Cardiac muscle cell (in vitro differentiated cells and primary cell): ENCODE results near the gene IPO9. TPM values are rescaled to one million over a fixed set of nuclear protein-coding genes. Genes with fewer than 3 reads are reported as not detected.

Experiments
- DNase-seq, 2 donors: peaks; one replicate each; pipeline versions ENCODE4 v3.0.0 to v3.0.0-alpha.2; 2010 to 2017; ENCODE audit warnings: low read depth in 1 of 2, low spot score in 1 of 2
- H3K27ac ChIP-seq: fragments of 200-600 bp; sonication (generic); 2 replicates; pipeline ENCODE4 v1.5.1; 2016
- H3K27me3 ChIP-seq: fragments of 200-600 bp; sonication (generic); 2 replicates; pipeline ENCODE4 v1.6.0; 2016; ENCODE audit warnings: control low read depth
- H3K36me3 ChIP-seq: fragments of 200-600 bp; sonication (generic); 2 replicates; pipeline ENCODE4 v1.5.1; 2016; ENCODE audit warnings: control low read depth
- H3K4me1 ChIP-seq: fragments of 200-600 bp; sonication (generic); 2 replicates; pipeline ENCODE4 v1.8.1; 2017; ENCODE audit warnings: low read depth, mild to moderate bottlenecking, mixed run types
- H3K4me3 ChIP-seq: fragments of 200-600 bp; sonication (generic); 2 replicates; pipeline ENCODE4 v1.5.1; 2016; ENCODE audit warnings: mild to moderate bottlenecking
- H3K9me3 ChIP-seq: fragments of 200-600 bp; sonication (generic); 2 replicates; pipeline ENCODE4 v1.5.1; 2017; ENCODE audit warnings: low read depth, mild to moderate bottlenecking, control low read depth
- CTCF ChIP-seq: IDR thresholded peaks from 2 replicates; pipeline ENCODE4 v1.5.1; 2012; ENCODE audit warnings: low read depth, mild to moderate bottlenecking, low read length
- polyA plus RNA-seq: library from polyadenylated mRNA; unstranded; fragments of >200 nt; fragmentation: Nextera tagmentation; extraction: Ambion mirVana; gene quantifications from 2 replicates; pipeline ENCODE4 v1.2.1, GENCODE V29; 2016
- total RNA-seq: library from RNA; depleted of rRNA; stranded (reverse); fragments of >200 nt; gene quantifications from 2 replicates; pipeline ENCODE4 v1.2.3, GENCODE V29; 2016

Gene IPO9
- total and polyA plus RNA-seq, 2 experiments from 2014 or later, result 36.9 to 61.7 TPM

GRCh38 chr1:201841265-201841912 lies 12.4 kb downstream of the IPO9 start:
- DNase-seq, result no peak
- H3K4me1 ChIP-seq, result no peaks in the 10 kb centered on the region
- no peak for TF ChIP-seq CTCF

GRCh38 chr1:201842472-201843027 lies 13.6 kb downstream of the IPO9 start:
- H3K9me3 ChIP-seq, result no peaks in the 10 kb centered on the region
- no peak for TF ChIP-seq CTCF
- no peak overlapping the region for H3K27ac ChIP-seq
- H3K27me3 ChIP-seq, result no peaks in the 10 kb centered on the region
- H3K4me1 ChIP-seq, result no peaks in the 10 kb centered on the region
- no peak for DNase-seq
- no peak overlapping the region for H3K4me3 ChIP-seq
- peaks cover 3% of the 10 kb centered on the region for H3K36me3 ChIP-seq

More at GRCh38 chr1:201841265-201841912, 12.4 kb downstream of the IPO9 start:
- peak overlapping the region; percentile 9 for H3K27ac ChIP-seq
- H3K4me3 ChIP-seq, result no peak overlapping the region
- no peaks in the 10 kb centered on the region for H3K27me3 ChIP-seq
- H3K9me3 ChIP-seq, result no peaks in the 10 kb centered on the region
- H3K36me3 ChIP-seq, result no peaks in the 10 kb centered on the region

GRCh38 chr1:201845331-201846083 lies 16.6 kb downstream of the IPO9 start:
- no peak overlapping the region for H3K4me3 ChIP-seq
- TF ChIP-seq CTCF, result no peak
- H3K9me3 ChIP-seq, result no peaks in the 10 kb centered on the region
- H3K4me1 ChIP-seq, result no peaks in the 10 kb centered on the region
- no peaks in the 10 kb centered on the region for H3K27me3 ChIP-seq
- H3K36me3 ChIP-seq, result peaks cover 27% of the 10 kb centered on the region
- no peak for DNase-seq
- H3K27ac ChIP-seq, result no peak overlapping the region

- no peak for TF ChIP-seq CTCF
- Histone ChIP-seq H3K4me1 (no peaks in the 10 kb centered on the region), H3K4me3 (no peak overlapping the region), H3K27ac (no peak overlapping the region), H3K36me3 (peaks cover 40% of the 10 kb centered on the region), H3K27me3 (no peaks in the 10 kb centered on the region), H3K9me3 (no peaks in the 10 kb centered on the region)
- DNase-seq, result no peak
Observed at GRCh38 chr1:201847150-201847549, 18.2 kb downstream of the IPO9 start.

GRCh38 chr1:201848230-201848629 lies 19.3 kb downstream of the IPO9 start:
- no peak for TF ChIP-seq CTCF
- peaks cover 49% of the 10 kb centered on the region for H3K36me3 ChIP-seq
- no peaks in the 10 kb centered on the region for H3K4me1 ChIP-seq
- H3K27ac ChIP-seq, result no peak overlapping the region
- H3K9me3 ChIP-seq, result no peaks in the 10 kb centered on the region
- no peak overlapping the region for H3K4me3 ChIP-seq
- no peak for DNase-seq
- H3K27me3 ChIP-seq, result no peaks in the 10 kb centered on the region
